Thyroid gland (tissue), 4 donors: ENCODE measurements around the gene FITM1.

ENCODE experiments used
- CTCF ChIP-seq, 6 experiments: fragments of 200-600 bp in 3 of 6; fragments of 450-650 bp in 3 of 6; sonication (generic) in 3 of 6; IDR thresholded peaks; one replicate each; pipeline ENCODE4 v1.5.1; 2016 to 2019; ENCODE audit warnings: antibody characterized with exemption in 6 of 6, mild to moderate bottlenecking in 2 of 6, inconsistent platforms in 1 of 6, moderate library complexity in 1 of 6
- POLR2A ChIP-seq, 2 donors: fragments of 450-650 bp; IDR thresholded peaks; one replicate each; pipeline ENCODE4 v1.6.1; 2017; ENCODE audit warnings: antibody characterized with exemption in 2 of 2, mild to moderate bottlenecking in 2 of 2, moderate library complexity in 1 of 2

GRCh38 chr14:24160499-24160849, 30.0 kb downstream of the FITM1 start:
- TF ChIP-seq CTCF (IDR thresholded peaks at IDR 0.05) (no peak), POLR2A (IDR thresholded peaks at IDR 0.05) (no peak)
